ENCODE results near the gene CDKAL1. TPM values are rescaled to one million over a fixed set of nuclear protein-coding genes. Genes with fewer than 3 reads are reported as not detected.

CDKAL1 gene
- total RNA-seq, 1 donor from 2014 or later, result 11.9 TPM

GRCh38 chr6:20851795-20852194 lies 317.5 kb downstream of the CDKAL1 start:
- H3K27me3 ChIP-seq, result no peaks in the 10 kb centered on the region
- no peak for DNase-seq (ENCODE audit: low spot score in 2 of 2)
- TF ChIP-seq CTCF (IDR thresholded peaks at IDR 0.05), result no peak
- intact Hi-C loops (cut with DNase I), result no loop called here
- no peak overlapping the region for H3K4me3 ChIP-seq
- H3K27ac ChIP-seq, result no peak overlapping the region
- no peaks in the 10 kb centered on the region for H3K4me1 ChIP-seq
- H3K36me3 ChIP-seq, result no peaks in the 10 kb centered on the region
- H3K9me3 ChIP-seq, result no peaks in the 10 kb centered on the region

- Histone ChIP-seq H3K36me3 (no peaks in the 10 kb centered on the region), H3K9me3 (no peaks in the 10 kb centered on the region), H3K4me1 (no peaks in the 10 kb centered on the region), H3K27me3 (no peaks in the 10 kb centered on the region), H3K4me3 (no peak overlapping the region), H3K27ac (no peak overlapping the region)
- TF ChIP-seq CTCF (IDR thresholded peaks at IDR 0.05), result no peak
- intact Hi-C loops (cut with DNase I), result no loop called here
- no peak for DNase-seq (ENCODE audit: low spot score in 2 of 2)
Measured at GRCh38 chr6:20853828-20854227, 319.6 kb downstream of the CDKAL1 start.

- no peaks in the 10 kb centered on the region for H3K36me3 ChIP-seq
- no peak overlapping the region for H3K4me3 ChIP-seq
- no peak overlapping the region for H3K27ac ChIP-seq
- H3K4me1 ChIP-seq, result no peaks in the 10 kb centered on the region
- no peaks in the 10 kb centered on the region for H3K9me3 ChIP-seq
- H3K27me3 ChIP-seq, result no peaks in the 10 kb centered on the region
- intact Hi-C loops (cut with DNase I), result no loop called here
- DNase-seq (ENCODE audit: low spot score in 2 of 2), result no peak
- no peak for TF ChIP-seq CTCF (IDR thresholded peaks at IDR 0.05)
Measured at GRCh38 chr6:20856681-20857288, 322.5 kb downstream of the CDKAL1 start.

- Histone ChIP-seq H3K27me3 (no peaks in the 10 kb centered on the region), H3K4me1 (no peaks in the 10 kb centered on the region), H3K36me3 (no peaks in the 10 kb centered on the region), H3K9me3 (no peaks in the 10 kb centered on the region), H3K27ac (no peak overlapping the region), H3K4me3 (no peak overlapping the region)
- no peak for TF ChIP-seq CTCF (IDR thresholded peaks at IDR 0.05)
- DNase-seq (ENCODE audit: low spot score in 2 of 2), result no peak
- intact Hi-C loops (cut with DNase I), result no loop called here
Measured at GRCh38 chr6:20861481-20861880, 327.2 kb downstream of the CDKAL1 start.

GRCh38 chr6:20866036-20866435 lies 331.8 kb downstream of the CDKAL1 start:
- intact Hi-C loops (cut with DNase I), result no loop called here
- no peak overlapping the region for H3K27ac ChIP-seq
- TF ChIP-seq CTCF (IDR thresholded peaks at IDR 0.05), result no peak
- H3K9me3 ChIP-seq, result no peaks in the 10 kb centered on the region
- no peak overlapping the region for H3K4me3 ChIP-seq
- H3K27me3 ChIP-seq, result no peaks in the 10 kb centered on the region
- no peaks in the 10 kb centered on the region for H3K4me1 ChIP-seq
- no peak for DNase-seq (ENCODE audit: low spot score in 2 of 2)
- no peaks in the 10 kb centered on the region for H3K36me3 ChIP-seq

All from ascending aorta (tissue), 2 donors.